Measurements from ENCODE around the gene NAGPA. TPM values are rescaled to one million over a fixed set of nuclear protein-coding genes. Genes with fewer than 3 reads are reported as not detected.

Gene NAGPA
- total and polyA plus RNA-seq, 8 donors, result 7.7 to 21.0 (median 9.2) TPM

DNA sequence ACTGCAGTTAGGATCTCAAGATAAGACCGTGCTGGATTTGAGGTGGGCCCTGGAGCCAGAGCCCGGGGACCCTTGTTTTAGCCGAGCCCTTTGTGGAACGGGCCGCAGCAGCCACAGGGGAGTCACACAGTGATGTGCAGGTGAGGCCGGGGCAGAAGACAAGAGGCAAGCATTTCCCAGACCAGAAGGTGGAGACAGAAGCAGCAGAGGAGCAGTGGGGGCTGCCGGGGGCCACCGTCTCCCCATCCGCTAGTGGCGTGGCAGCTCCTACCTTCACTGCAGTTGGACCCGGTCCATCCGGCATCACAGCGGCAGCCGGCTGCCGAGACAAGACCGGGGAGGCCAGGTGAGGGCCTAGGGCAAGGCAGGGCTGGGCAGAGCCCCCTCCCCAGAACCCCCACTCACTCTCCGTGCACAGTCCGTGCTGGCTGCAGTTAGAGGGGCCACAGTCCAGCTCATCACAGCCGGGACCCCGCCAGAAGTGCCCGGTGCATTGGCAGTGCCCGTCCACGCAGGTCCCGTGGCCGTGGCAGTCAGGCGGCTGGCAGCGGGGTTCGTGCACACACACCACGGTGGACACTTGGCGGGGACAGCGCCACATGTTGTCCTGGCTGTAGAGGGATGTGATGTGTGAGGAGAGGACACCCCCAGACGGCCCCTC is 6.0 kb downstream of the NAGPA start:
- intact Hi-C loops (cut with DNase I), result no loop called here
- TF ChIP-seq, protein P1, sequence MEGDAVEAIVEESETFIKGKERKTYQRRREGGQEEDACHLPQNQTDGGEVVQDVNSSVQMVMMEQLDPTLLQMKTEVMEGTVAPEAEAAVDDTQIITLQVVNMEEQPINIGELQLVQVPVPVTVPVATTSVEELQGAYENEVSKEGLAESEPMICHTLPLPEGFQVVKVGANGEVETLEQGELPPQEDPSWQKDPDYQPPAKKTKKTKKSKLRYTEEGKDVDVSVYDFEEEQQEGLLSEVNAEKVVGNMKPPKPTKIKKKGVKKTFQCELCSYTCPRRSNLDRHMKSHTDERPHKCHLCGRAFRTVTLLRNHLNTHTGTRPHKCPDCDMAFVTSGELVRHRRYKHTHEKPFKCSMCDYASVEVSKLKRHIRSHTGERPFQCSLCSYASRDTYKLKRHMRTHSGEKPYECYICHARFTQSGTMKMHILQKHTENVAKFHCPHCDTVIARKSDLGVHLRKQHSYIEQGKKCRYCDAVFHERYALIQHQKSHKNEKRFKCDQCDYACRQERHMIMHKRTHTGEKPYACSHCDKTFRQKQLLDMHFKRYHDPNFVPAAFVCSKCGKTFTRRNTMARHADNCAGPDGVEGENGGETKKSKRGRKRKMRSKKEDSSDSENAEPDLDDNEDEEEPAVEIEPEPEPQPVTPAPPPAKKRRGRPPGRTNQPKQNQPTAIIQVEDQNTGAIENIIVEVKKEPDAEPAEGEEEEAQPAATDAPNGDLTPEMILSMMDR (IDR thresholded peaks at IDR 0.05), result no peak
- Histone ChIP-seq H3K9me3 (no peaks in the 10 kb centered on the region), H3K4me1 (peaks cover 3 to 6% of the 10 kb centered on the region in 2 donors), H3K27me3 (no peaks in the 10 kb centered on the region), H3K27ac (no peak overlapping the region), H3K36me3 (peaks cover 0 to 46% of the 10 kb centered on the region in 2 donors), H3K4me3 (no peak overlapping the region)
- ATAC-seq (no peak), DNase-seq (peak in 1 of 4 donors; percentile 76)

DNA sequence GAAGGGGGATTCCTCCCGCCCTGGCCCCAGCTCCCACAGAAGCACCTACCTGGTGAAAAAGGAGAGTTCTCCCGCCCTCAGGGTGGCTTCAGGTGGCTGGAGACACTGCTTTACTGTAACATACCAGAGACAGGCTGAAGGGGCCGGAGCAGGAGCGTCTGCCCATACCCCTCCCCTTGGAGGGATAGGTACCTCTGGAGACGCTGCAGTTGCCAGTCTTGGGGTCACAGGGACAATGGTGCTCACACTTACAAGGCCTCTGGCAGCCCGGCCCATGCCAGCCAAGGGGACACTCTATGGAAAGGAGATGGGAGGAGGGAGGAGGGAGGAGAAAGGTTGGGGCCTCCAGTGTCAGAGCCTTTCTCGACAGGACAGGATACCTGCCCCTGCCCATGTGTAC is 6.6 kb downstream of the NAGPA start:
- no peaks in the 10 kb centered on the region for H3K9me3 ChIP-seq
- H3K27ac ChIP-seq, result no peak overlapping the region
- H3K27me3 ChIP-seq, result no peaks in the 10 kb centered on the region
- peaks cover 0 to 46% of the 10 kb centered on the region in 2 donors for H3K36me3 ChIP-seq
- no peak for ATAC-seq
- no peaks in the 10 kb centered on the region for H3K4me1 ChIP-seq
- TF ChIP-seq, protein P1 (IDR thresholded peaks at IDR 0.05), result no peak
- intact Hi-C loops (cut with DNase I), result no loop called here
- H3K4me3 ChIP-seq, result no peak overlapping the region
- DNase-seq, result no peak

DNA sequence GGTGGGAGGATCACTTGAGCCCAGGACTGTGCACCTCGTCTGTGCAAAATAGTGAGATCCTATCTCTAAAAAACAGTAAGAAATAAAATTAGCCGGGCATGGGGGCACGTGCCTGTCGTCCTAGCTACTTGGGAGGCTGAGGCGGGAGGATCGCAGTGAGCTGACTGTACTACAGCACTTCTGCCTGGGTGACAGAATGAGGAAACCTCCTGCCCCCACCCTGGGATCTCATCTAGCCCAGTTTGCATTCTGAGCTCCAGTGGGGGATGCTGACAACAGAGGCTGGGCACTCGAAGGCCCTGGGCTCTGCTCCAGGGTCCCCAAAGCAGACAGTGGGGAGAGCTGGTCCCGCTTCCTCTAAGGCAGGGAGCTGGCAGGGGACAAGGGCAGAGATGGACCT is 7.1 kb downstream of the NAGPA start:
- ATAC-seq (no peak), DNase-seq (no peak)
- H3K27ac ChIP-seq, result no peak overlapping the region
- TF ChIP-seq, protein P1 (IDR thresholded peaks at IDR 0.05), result no peak
- intact Hi-C loops (cut with DNase I), result no loop called here
- H3K4me1 ChIP-seq, result no peaks in the 10 kb centered on the region
- no peaks in the 10 kb centered on the region for H3K9me3 ChIP-seq
- H3K36me3 ChIP-seq, result peaks cover 0 to 46% of the 10 kb centered on the region in 2 donors
- H3K4me3 ChIP-seq, result no peak overlapping the region
- no peaks in the 10 kb centered on the region for H3K27me3 ChIP-seq

DNA sequence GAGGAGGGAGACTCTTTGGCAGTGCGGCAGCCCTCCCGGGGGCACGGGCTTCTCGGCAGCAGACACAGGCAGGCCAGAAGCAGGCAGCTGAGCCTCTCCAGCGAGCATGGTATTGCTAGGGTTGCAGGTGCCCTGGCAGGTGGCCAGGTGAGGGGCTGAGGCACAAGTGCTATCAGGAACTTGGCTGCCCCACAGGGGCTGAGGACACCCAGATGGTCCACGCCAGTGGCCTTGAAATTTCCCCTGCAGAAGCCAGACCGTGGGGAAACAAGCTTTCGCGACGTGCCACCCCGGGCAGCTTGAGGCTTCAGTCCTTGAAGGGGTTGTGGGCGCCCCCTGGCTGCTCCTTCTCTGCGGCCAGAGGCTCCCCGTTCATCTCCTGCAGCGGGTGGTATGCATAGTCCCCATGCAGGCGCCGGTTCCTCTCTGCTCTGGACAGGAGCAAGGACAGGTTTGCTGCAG is 8.5 kb downstream of the NAGPA start:
- Histone ChIP-seq H3K4me3 (no peak overlapping the region), H3K9me3 (no peaks in the 10 kb centered on the region), H3K36me3 (peaks cover 0 to 41% of the 10 kb centered on the region in 2 donors), H3K27ac (no peak overlapping the region), H3K27me3 (no peaks in the 10 kb centered on the region), H3K4me1 (no peaks in the 10 kb centered on the region)
- DNase-seq, result no peak
- TF ChIP-seq, protein P1 (IDR thresholded peaks at IDR 0.05), result no peak
- intact Hi-C loops (cut with DNase I), result no loop called here
- no peak for ATAC-seq

DNA sequence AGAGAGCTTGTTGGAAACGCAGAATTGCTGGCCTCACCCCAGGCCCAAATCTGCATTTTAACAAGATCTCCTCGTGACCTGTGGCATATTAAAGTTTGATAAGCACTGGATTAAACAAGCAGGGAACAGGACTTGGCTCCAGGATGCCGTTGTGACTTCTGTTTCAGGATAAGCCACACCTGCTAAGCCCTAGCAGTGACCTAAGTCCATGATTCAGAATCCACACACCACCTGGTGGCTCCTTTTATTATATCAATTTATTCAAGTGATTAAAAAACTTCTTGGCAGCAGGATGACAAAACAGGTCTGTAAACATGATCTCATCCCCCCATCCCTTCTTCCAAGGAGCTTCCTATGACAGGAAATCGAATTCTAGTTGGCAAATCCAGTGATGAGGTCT is 9.1 kb downstream of the NAGPA start:
- peaks cover 0 to 36% of the 10 kb centered on the region in 2 donors for H3K36me3 ChIP-seq
- TF ChIP-seq, protein P1 (IDR thresholded peaks at IDR 0.05), result no peak
- H3K9me3 ChIP-seq, result no peaks in the 10 kb centered on the region
- H3K27me3 ChIP-seq, result no peaks in the 10 kb centered on the region
- no peak for DNase-seq
- H3K27ac ChIP-seq, result no peak overlapping the region
- no peaks in the 10 kb centered on the region for H3K4me1 ChIP-seq
- ATAC-seq, result peak; percentile 30
- intact Hi-C loops (cut with DNase I), result no loop called here
- no peak overlapping the region for H3K4me3 ChIP-seq
